Muscle of leg (tissue), 11 donors: ENCODE data around the gene ILF3. TPM values are rescaled to one million over a fixed set of nuclear protein-coding genes. Genes with fewer than 3 reads are reported as not detected.
A peak's percentile ranks its signal among the peaks of the same experiment; 100 is the strongest.

Experiments
- DNase-seq: peaks from one replicate; pipeline ENCODE4 v3.0.0; 2013
- H3K27ac ChIP-seq: one replicate; pipeline ENCODE4 v1.5.1; 2013; ENCODE audit warnings: mild to moderate bottlenecking, low read length, control low read depth
- H3K27me3 ChIP-seq: one replicate; pipeline ENCODE4 v1.6.1; 2013; ENCODE audit warnings: low read length; ENCODE audit not compliant: control insufficient read depth, insufficient read depth
- H3K36me3 ChIP-seq: one replicate; pipeline ENCODE4 v1.6.1; 2013; ENCODE audit warnings: low read length; ENCODE audit not compliant: control insufficient read depth, insufficient read depth
- H3K4me1 ChIP-seq: one replicate; pipeline ENCODE4 v1.6.1; 2013; ENCODE audit warnings: low read length; ENCODE audit not compliant: control insufficient read depth, insufficient read depth
- H3K4me3 ChIP-seq: one replicate; pipeline ENCODE4 v1.5.1; 2013; ENCODE audit warnings: low read length, control low read depth
- H3K9me3 ChIP-seq: replicated peaks from 2 replicates; pipeline ENCODE4 v1.6.1; 2013; ENCODE audit warnings: low read depth, low read length; ENCODE audit not compliant: control insufficient read depth
- WGBS: methylation state at CpG from one replicate; pipeline ENCODE4 v1.1.5; 2013; ENCODE audit warnings: missing lambda C conversion rate; ENCODE audit not compliant: insufficient coverage; 5-methylcytosine and 5-hydroxymethylcytosine counted together
- polyA plus RNA-seq, 8 donors: library from polyadenylated mRNA; unstranded; fragments of 120-200 nt; gene quantifications; one replicate each; pipeline versions ENCODE4 v1.2.1 to v1.2.3, GENCODE V29; 2013; ENCODE audit warnings: inconsistent platforms in 1 of 8, low replicate concordance in 1 of 8; ENCODE audit not compliant: insufficient read length in 8 of 8, insufficient read depth in 1 of 8
- total RNA-seq: library from RNA; stranded (reverse); fragments of 120-200 nt; gene quantifications from one replicate; pipeline ENCODE4 v1.2.4, GENCODE V29; 2013

ILF3 gene
- total and polyA plus RNA-seq, 9 donors, result 72.9 to 210 (median 178) TPM

DNA sequence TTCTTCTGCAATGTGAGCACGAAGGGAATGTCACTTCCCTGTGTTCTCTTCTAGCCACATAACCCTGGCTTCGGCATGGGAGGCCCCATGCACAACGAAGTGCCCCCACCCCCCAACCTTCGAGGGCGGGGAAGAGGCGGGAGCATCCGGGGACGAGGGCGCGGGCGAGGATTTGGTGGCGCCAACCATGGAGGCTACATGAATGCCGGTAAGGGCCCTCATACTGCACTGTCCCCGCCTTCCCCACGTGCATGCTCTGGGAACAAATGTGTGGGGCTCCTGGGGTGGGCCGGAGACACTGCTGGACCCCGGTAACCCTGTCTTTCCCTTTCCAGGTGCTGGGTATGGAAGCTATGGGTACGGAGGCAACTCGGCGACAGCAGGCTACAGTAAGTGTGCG lies 29.4 kb downstream of the ILF3 start:
- Histone ChIP-seq H3K4me3 (no peak overlapping the region), H3K36me3 (peaks cover 97% of the 10 kb centered on the region), H3K27ac (no peak overlapping the region), H3K4me1 (no peaks in the 10 kb centered on the region), H3K9me3 (no peaks in the 10 kb centered on the region), H3K27me3 (no peaks in the 10 kb centered on the region)
- WGBS, result 93% methylated on average over 19 of the region's 21 CpGs
- DNase-seq, result no peak

- Histone ChIP-seq H3K4me3 (no peak overlapping the region), H3K4me1 (no peaks in the 10 kb centered on the region), H3K9me3 (no peaks in the 10 kb centered on the region), H3K27me3 (no peaks in the 10 kb centered on the region), H3K36me3 (peaks cover 95% of the 10 kb centered on the region), H3K27ac (no peak overlapping the region)
- WGBS, result 71% methylated on average over 5 of the region's 5 CpGs
- peak; percentile 30 for DNase-seq
These were observed 31.1 kb downstream of the ILF3 start for GRCh38 chr19:10685210-10685609.

- no peak for DNase-seq
- WGBS, result 83% methylated on average over 10 of the region's 10 CpGs
- Histone ChIP-seq H3K4me3 (no peak overlapping the region), H3K4me1 (no peaks in the 10 kb centered on the region), H3K9me3 (no peaks in the 10 kb centered on the region), H3K27ac (no peak overlapping the region), H3K36me3 (peaks cover 95% of the 10 kb centered on the region), H3K27me3 (no peaks in the 10 kb centered on the region)
These were observed 32.0 kb downstream of the ILF3 start for GRCh38 chr19:10686193-10686592.

GRCh38 chr19:10686661-10687517 lies 32.7 kb downstream of the ILF3 start:
- no peaks in the 10 kb centered on the region for H3K4me1 ChIP-seq
- peaks cover 95% of the 10 kb centered on the region for H3K36me3 ChIP-seq
- WGBS, result 86% methylated on average over 26 of the region's 31 CpGs
- H3K9me3 ChIP-seq, result no peaks in the 10 kb centered on the region
- no peaks in the 10 kb centered on the region for H3K27me3 ChIP-seq
- no peak overlapping the region for H3K4me3 ChIP-seq
- DNase-seq, result no peak
- no peak overlapping the region for H3K27ac ChIP-seq

DNA sequence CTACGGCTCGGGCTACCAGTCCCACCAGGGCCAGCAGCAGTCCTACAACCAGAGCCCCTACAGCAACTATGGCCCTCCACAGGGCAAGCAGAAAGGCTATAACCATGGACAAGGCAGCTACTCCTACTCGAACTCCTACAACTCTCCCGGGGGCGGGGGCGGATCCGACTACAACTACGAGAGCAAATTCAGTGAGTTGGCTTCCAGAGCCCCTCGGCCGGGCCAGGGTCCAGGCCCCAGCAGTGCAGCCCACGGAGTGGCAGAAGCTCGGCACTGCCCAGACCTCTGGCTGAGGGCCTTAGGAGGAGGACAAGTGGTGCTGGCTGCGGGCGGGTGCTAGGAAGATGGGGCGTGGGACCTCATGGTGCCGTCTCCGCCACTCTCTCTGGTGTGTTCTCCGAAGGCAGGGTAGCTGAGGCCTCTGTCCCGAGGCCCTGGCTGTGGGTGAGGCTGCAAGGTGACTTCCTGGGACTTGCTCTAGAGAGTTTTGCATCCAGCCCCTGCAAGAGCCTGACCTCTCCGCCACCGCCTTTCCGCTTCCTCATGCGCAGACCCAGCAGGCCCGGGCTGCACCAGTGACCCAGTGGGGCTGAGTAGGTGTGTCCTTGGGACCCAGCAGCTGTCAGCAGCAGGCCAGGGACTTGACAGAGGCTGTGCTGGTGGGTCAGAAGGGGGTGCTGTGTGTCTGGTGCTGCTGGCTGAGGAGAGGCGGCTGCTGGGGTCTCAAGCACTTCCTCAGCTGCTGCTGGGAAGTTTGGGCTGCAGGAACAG lies 33.6 kb downstream of the ILF3 start:
- Histone ChIP-seq H3K36me3 (peaks cover 94% of the 10 kb centered on the region), H3K4me3 (no peak overlapping the region), H3K4me1 (no peaks in the 10 kb centered on the region), H3K9me3 (no peaks in the 10 kb centered on the region), H3K27ac (no peak overlapping the region), H3K27me3 (no peaks in the 10 kb centered on the region)
- WGBS, result 80% methylated on average over 20 of the region's 25 CpGs
- no peak for DNase-seq

DNA sequence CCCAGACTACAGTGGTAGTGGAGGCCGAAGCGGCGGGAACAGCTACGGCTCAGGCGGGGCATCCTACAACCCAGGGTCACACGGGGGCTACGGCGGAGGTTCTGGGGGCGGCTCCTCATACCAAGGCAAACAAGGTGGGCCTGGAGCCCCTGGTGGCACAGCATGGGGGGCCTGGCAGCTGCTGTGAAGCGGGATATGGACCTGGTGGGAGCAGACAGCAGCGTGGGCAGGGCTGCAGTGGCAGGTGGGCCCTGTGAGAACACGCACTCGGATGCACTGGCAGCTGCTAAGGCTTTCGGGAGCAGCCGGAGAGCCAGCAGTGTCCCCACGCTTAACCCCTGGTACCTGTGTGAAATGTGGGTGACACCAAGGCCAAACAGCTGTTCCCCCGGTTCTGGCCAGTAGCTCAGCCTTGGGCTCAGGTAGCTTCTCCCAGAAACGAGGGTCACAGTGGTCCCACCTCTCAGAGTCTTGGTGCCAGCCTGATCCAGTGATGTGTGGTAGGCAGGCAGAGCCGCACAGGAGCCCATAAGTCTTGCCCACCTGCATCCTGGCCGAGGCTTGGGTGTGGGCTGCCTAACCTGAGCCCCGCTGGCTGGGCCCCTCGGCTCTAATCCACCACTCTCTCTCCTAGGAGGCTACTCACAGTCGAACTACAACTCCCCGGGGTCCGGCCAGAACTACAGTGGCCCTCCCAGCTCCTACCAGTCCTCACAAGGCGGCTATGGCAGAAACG lies 34.6 kb downstream of the ILF3 start:
- peaks cover 88% of the 10 kb centered on the region for H3K36me3 ChIP-seq
- no peaks in the 10 kb centered on the region for H3K4me1 ChIP-seq
- no peak for DNase-seq
- H3K27ac ChIP-seq, result no peak overlapping the region
- H3K9me3 ChIP-seq, result no peaks in the 10 kb centered on the region
- no peak overlapping the region for H3K4me3 ChIP-seq
- WGBS, result 87% methylated on average over 23 of the region's 27 CpGs
- no peaks in the 10 kb centered on the region for H3K27me3 ChIP-seq

DNA sequence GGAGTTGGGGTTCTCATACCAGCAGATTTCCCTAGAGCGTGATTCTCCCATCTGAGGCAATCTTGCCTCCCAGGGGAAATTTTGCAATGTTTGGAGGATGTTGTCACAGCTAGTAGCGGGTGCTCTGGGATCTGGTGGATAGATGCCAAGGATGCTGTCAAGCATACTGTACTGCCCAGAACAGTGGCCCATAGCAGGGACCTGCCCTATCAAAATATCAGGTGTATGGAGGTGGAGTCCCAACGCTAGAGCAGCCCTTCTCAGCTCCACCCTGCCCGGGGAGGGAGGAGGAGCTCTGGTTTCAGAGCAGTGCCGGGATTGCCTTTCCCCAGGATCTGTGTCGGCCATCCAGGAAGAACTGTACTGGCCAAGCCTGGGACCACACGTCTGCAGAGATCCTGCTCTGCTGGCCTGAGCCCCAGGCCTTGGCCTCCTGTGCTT lies 36.2 kb downstream of the ILF3 start:
- Histone ChIP-seq H3K4me3 (no peak overlapping the region), H3K36me3 (peaks cover 72% of the 10 kb centered on the region), H3K9me3 (no peaks in the 10 kb centered on the region), H3K27ac (no peak overlapping the region), H3K4me1 (peaks cover 5% of the 10 kb centered on the region), H3K27me3 (no peaks in the 10 kb centered on the region)
- 57% methylated on average over 6 of the region's 7 CpGs for WGBS
- no peak for DNase-seq

GRCh38 chr19:10691178-10691881 lies 37.2 kb downstream of the ILF3 start:
- WGBS, result 85% methylated on average over 23 of the region's 23 CpGs
- no peak for DNase-seq
- no peaks in the 10 kb centered on the region for H3K9me3 ChIP-seq
- H3K27ac ChIP-seq, result no peak overlapping the region
- no peaks in the 10 kb centered on the region for H3K27me3 ChIP-seq
- no peak overlapping the region for H3K4me3 ChIP-seq
- peaks cover 64% of the 10 kb centered on the region for H3K36me3 ChIP-seq
- H3K4me1 ChIP-seq, result peaks cover 12% of the 10 kb centered on the region

DNA sequence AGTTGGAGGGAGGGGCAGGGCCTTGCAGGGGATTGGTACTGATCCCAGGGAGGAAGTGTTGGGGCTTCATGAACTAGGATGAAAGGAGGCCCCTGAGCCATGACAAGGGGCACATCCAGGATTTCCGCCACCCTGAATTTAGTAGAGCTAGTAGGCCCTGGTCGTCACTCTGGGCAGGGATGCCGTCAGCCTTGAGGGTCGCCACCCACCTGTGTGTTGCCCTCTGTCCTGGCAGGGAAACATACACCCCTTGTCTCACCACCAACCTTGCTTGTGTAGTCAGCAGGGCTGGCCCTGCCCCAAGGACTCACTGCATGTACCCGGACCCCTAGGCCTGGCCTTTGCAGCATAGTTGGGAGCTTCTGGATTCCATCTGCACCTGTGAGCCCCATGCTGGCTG lies 37.7 kb downstream of the ILF3 start:
- Histone ChIP-seq H3K27me3 (no peaks in the 10 kb centered on the region), H3K9me3 (no peaks in the 10 kb centered on the region), H3K4me1 (peaks cover 12% of the 10 kb centered on the region), H3K36me3 (peaks cover 58% of the 10 kb centered on the region), H3K27ac (no peak overlapping the region), H3K4me3 (no peak overlapping the region)
- DNase-seq, result no peak
- 82% methylated on average over 5 of the region's 5 CpGs for whole genome bisulfite sequencing
